ENCODE data around the gene HOXA13. TPM values are rescaled to one million over a fixed set of nuclear protein-coding genes. Genes with fewer than 3 reads are reported as not detected.

HOXA13 gene
- total and polyA plus RNA-seq, 10 of the 15 experiments (the other 5 are each of a cell fraction or from before 2014, with no cell fraction given), result not detected

DNA sequence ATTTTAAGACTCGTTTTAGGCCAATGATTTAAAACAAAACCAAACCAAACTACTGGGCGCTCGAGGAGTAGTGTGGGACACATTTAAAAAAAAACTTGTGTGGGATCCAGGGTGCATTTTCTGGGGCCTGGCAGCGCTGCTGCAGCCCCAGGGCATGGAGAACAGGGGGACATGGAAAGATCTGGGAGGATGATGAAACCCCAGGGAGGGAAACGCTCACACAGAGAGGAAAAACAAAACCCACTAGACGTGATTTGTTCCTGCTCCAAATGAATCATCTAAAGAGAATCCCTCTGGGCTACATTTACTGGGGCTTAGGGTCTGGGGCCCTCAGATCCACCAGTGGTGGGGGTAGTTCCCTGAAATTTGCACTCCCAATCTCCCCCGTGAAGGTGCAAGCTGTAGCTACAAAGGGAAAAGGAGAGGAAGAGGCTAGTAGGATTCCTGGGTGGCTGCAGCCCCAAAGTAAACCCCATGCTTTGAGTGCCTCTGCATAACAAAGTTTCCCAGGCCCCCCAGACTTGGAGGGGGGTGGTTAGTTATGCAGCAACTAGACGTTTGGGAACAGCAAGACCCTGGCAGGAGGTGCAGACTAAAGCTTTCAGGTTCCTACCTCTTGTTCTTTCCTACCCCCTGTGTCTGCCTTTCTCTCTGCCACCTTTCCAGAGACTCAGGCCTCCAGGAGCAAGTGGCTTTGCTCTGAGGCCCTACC lies 14.5 kb upstream of the HOXA13 start:
- CTCF ChIA-PET, result no interaction called here
- Histone ChIP-seq H4K20me1 (ENCODE audit: control insufficient read depth, insufficient read depth) (no peaks in the 10 kb centered on the region; the same call in 1 of the 2 replicates), H3K27me3 (replicated peaks in 1 of 2; ENCODE audit: control insufficient read depth in 2 of 2, insufficient read depth in 2 of 2, low read length in 1 of 2) (peaks cover 1 to 11% of the 10 kb centered on the region in 2 experiments), H3K36me3 (ENCODE audit: control insufficient read depth in 2 of 2, insufficient read depth in 2 of 2, low read length in 1 of 2) (no peaks in the 10 kb centered on the region), H3K4me3 (no peak overlapping the region), H3K79me2 (ENCODE audit: control insufficient read depth, insufficient read depth, low read length) (no peaks in the 10 kb centered on the region), H2AFZ (ENCODE audit: control insufficient read depth, low read depth, low read length) (no peak overlapping the region), H3K4me2 (ENCODE audit: control insufficient read depth, insufficient read depth) (no peak overlapping the region), H3K4me1 (ENCODE audit: control insufficient read depth, insufficient read depth, low read length) (no peaks in the 10 kb centered on the region), H3K9me3 (replicated peaks; ENCODE audit: control insufficient read depth, insufficient read depth, low read length) (no peaks in the 10 kb centered on the region), H3K9ac (ENCODE audit: control insufficient read depth, insufficient read depth, low read length) (no peak overlapping the region), H3K27ac (ENCODE audit: control insufficient read depth, insufficient read depth) (no peak overlapping the region)
- RAD21 ChIA-PET (ENCODE audit: unreplicated experiment), result no interaction called here
- POLR2A ChIA-PET, result no interaction called here
- DNase-seq (ENCODE audit: low read depth, low spot score), result no peak
- no TSS peak for BruUV-seq (replicated peaks)
- 32% methylated on average over 8 of the region's 8 CpGs for WGBS (ENCODE audit: insufficient coverage, insufficient replicate concordance, low lambda C conversion rate, missing lambda C conversion rate)
- in situ Hi-C loops (cut with MboI), result no loop called here
- SMC1A ChIA-PET (ENCODE audit: uncharacterized antibody, unreplicated experiment), result no interaction called here
- no peak for FAIRE-seq
- no peak for ATAC-seq
- intact Hi-C loops (cut with micrococcal nuclease; ENCODE audit: unreplicated experiment), result loop anchor here (5.0 kb wide), 1 partner anchor 363 kb away; no protein-coding TSS in a partner anchor
- TF ChIP-seq E2F8 (IDR thresholded peaks at IDR 0.05; ENCODE audit: low read depth, partially characterized antibody) (no peak), HDAC2 (IDR thresholded peaks at IDR 0.05) (no peak), RAD51 (IDR thresholded peaks at IDR 0.05) (no peak), ZNF207 (IDR thresholded peaks at IDR 0.05; ENCODE audit: borderline replicate concordance) (no peak), BHLHE40 (IDR thresholded peaks at IDR 0.05; ENCODE audit: borderline replicate concordance in 1 of 2, low read depth in 2 of 2, low read length in 1 of 2) (no peak), E2F4 (IDR thresholded peaks at IDR 0.05; ENCODE audit: low read depth, low read length) (no peak), CBX3 (IDR thresholded peaks at IDR 0.05; ENCODE audit: borderline replicate concordance, low read depth) (no peak), MYB (IDR thresholded peaks at IDR 0.05; ENCODE audit: borderline replicate concordance, low read depth, low read length) (no peak), BRCA1 (IDR thresholded peaks at IDR 0.05; ENCODE audit: low read depth, low read length) (no peak), CHD4 (IDR thresholded peaks at IDR 0.05) (no peak), USF1 (IDR thresholded peaks at IDR 0.05; ENCODE audit: borderline replicate concordance, extremely low read length, insufficient read depth, low read depth, low read length) (no peak), SREBF2 (IDR thresholded peaks at IDR 0.05; ENCODE audit: low read length) (no peak), JUNB (IDR thresholded peaks at IDR 0.05) (no peak), NRF1 (conservative IDR thresholded peaks at IDR 0.05; ENCODE audit: low read depth, low read length) (no peak)
- TF ChIP-seq, protein P1, sequence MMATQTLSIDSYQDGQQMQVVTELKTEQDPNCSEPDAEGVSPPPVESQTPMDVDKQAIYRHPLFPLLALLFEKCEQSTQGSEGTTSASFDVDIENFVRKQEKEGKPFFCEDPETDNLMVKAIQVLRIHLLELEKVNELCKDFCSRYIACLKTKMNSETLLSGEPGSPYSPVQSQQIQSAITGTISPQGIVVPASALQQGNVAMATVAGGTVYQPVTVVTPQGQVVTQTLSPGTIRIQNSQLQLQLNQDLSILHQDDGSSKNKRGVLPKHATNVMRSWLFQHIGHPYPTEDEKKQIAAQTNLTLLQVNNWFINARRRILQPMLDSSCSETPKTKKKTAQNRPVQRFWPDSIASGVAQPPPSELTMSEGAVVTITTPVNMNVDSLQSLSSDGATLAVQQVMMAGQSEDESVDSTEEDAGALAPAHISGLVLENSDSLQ (IDR thresholded peaks at IDR 0.05), result no peak
